T-helper 1 cell treated with Interleukin-12 subunit alpha and Interleukin-12 subunit beta and Interleukin-4 antibody, amounts not matched to agents 30 μg/mL and 1 μg/mL, for 36 hours (primary cell): ENCODE results near the gene PTPRM.

Experiments
- H3K27ac Mint-ChIP-seq: one replicate; pipeline ENCODE4 v1.8.0; 2021; ENCODE audit warnings: mild to moderate bottlenecking, mixed read lengths
- H3K27me3 Mint-ChIP-seq: one replicate; pipeline ENCODE4 v1.8.0; 2021; ENCODE audit warnings: low read depth, mixed read lengths
- H3K36me3 Mint-ChIP-seq: one replicate; pipeline ENCODE4 v1.8.0; 2021; ENCODE audit warnings: low read depth, mixed read lengths
- H3K4me1 Mint-ChIP-seq: one replicate; pipeline ENCODE4 v1.8.0; 2021; ENCODE audit warnings: low read depth, mixed read lengths
- H3K4me3 Mint-ChIP-seq: one replicate; pipeline ENCODE4 v1.8.0; 2021; ENCODE audit warnings: mild to moderate bottlenecking, moderate library complexity, mixed read lengths
- H3K9me3 Mint-ChIP-seq: one replicate; pipeline ENCODE4 v1.8.0; 2021; ENCODE audit warnings: mixed read lengths

Gene PTPRM

DNA sequence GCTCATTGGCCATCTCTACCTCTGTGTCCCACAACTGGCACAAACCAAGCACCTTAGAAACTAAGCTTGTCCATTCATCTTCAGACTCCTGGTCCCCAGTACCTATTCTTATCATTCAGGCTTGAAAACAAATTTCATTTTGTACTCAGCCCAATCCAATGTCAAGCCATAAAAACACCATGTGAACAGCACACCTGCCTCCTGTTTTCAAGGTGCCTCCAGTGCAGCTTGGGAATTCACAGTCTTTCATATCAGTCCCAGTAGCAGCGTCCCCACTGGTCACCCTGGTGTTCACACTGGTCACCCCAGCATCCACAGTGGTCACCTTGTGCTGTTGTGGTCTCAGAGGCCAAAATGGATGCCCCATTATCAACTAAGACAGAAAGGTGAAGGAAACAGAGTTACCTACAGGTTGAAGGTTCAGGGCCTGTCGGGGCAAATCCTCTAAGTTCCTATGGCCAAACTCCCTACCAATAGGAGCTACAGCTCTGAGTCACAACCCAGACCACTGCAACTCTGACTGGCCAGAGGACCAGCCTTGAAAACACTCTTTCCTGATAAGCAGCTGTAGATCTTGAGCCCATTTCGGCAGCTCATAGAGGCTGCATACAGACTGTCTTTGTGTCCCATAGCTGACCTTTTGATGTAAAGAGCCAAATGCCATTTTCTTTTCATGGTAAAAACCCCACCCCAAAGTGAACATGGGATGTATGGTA lies 782.6 kb downstream of the PTPRM start:
- Mint-ChIP-seq H3K9me3 (no peaks in the 10 kb centered on the region), H3K4me1 (no peaks in the 10 kb centered on the region), H3K4me3 (no peak overlapping the region), H3K36me3 (no peaks in the 10 kb centered on the region), H3K27me3 (no peaks in the 10 kb centered on the region), H3K27ac (no peak overlapping the region)

- H3K27ac Mint-ChIP-seq: no peak overlapping the region
- no peak overlapping the region for H3K4me3 Mint-ChIP-seq
- no peaks in the 10 kb centered on the region for H3K9me3 Mint-ChIP-seq
- no peaks in the 10 kb centered on the region for H3K36me3 Mint-ChIP-seq
- H3K4me1 Mint-ChIP-seq: no peaks in the 10 kb centered on the region
- no peaks in the 10 kb centered on the region for H3K27me3 Mint-ChIP-seq
These were observed 783.5 kb downstream of the PTPRM start for GRCh38 chr18:8350628-8351027.

DNA sequence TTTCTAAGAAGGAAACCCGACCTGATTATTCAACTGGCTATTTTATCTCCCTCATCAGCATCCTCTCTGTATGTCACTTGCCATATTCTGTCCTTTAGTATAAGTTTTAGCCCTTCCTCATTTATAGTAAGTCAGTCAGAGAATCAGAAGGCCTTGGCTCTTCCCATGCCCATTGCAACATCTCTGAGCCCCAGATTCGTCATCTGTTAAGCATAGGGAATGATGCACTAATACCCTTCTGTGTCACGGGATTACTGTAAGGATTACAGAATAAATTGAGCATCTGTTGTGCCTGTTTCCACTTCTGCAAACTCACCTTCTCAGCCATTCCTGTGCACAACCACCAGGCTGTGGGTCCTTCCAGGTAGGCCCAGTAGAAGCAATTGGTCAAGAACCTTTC lies 784.0 kb downstream of the PTPRM start:
- Mint-ChIP-seq H3K9me3 (no peaks in the 10 kb centered on the region), H3K4me3 (no peak overlapping the region), H3K4me1 (no peaks in the 10 kb centered on the region), H3K27ac (no peak overlapping the region), H3K36me3 (no peaks in the 10 kb centered on the region), H3K27me3 (no peaks in the 10 kb centered on the region)

DNA sequence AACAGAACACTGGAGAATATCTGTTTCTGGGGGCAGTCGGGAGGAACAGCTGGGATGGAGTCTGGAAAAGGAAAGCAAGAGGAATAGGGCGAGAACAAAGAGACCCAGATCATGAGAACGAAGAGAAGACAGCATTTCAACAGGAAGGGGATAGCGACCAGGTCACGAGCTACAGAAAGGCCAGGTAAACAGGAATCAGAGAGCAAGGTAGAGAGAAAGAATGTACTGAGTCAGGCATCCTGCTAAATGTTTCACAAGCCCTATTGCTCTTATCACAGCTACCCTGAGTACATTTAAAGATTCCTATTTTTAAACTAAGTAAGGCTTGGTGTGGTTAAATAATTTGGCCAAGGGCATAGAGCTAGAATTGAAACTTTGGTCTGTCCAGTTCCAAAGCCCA lies 787.2 kb downstream of the PTPRM start:
- Mint-ChIP-seq H3K9me3 (no peaks in the 10 kb centered on the region), H3K27me3 (no peaks in the 10 kb centered on the region), H3K4me3 (no peak overlapping the region), H3K27ac (no peak overlapping the region), H3K4me1 (no peaks in the 10 kb centered on the region), H3K36me3 (no peaks in the 10 kb centered on the region)

DNA sequence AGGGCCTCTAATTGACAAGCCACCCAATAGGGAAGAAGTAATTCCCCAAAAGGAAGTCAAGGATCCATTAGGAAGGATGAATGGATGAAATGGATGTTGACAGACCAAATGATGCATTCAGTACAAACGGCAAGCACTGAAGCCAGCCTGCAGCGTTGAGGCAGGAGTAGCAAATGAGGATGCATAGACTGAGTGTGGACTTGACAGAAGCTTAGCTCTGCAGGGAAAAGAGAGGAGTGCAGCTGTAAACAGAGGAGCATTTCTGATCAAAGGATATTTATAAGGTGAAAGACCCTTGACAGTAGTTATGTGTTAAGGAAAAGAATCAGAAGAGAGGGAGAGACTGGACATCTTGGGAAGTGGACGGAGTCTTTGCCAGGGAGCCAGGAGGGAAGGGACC lies 788.9 kb downstream of the PTPRM start:
- no peaks in the 10 kb centered on the region for H3K27me3 Mint-ChIP-seq
- H3K9me3 Mint-ChIP-seq: no peaks in the 10 kb centered on the region
- no peak overlapping the region for H3K4me3 Mint-ChIP-seq
- H3K36me3 Mint-ChIP-seq: no peaks in the 10 kb centered on the region
- H3K27ac Mint-ChIP-seq: no peak overlapping the region
- H3K4me1 Mint-ChIP-seq: no peaks in the 10 kb centered on the region

DNA sequence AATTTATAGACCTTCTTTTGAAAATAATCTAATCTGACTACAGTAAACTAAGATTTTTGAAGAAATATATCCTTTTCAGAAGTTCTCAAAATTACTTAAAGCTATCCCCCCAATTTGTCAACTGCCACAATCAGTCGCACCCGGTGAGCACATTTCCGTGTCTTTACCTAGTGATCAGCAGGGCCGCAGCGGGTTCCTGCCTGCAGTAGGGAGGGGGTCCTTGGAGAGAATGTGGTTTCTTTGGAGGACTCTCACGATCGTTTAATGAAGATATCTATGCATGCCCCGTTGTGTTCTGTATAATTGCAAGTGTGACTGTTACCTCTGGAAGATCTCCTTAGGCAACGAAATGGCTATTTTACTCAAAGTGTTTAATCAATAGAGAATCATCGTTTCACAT lies 790.2 kb downstream of the PTPRM start:
- H3K27ac Mint-ChIP-seq: no peak overlapping the region
- no peaks in the 10 kb centered on the region for H3K27me3 Mint-ChIP-seq
- no peaks in the 10 kb centered on the region for H3K36me3 Mint-ChIP-seq
- H3K4me1 Mint-ChIP-seq: no peaks in the 10 kb centered on the region
- H3K4me3 Mint-ChIP-seq: no peak overlapping the region
- H3K9me3 Mint-ChIP-seq: no peaks in the 10 kb centered on the region

DNA sequence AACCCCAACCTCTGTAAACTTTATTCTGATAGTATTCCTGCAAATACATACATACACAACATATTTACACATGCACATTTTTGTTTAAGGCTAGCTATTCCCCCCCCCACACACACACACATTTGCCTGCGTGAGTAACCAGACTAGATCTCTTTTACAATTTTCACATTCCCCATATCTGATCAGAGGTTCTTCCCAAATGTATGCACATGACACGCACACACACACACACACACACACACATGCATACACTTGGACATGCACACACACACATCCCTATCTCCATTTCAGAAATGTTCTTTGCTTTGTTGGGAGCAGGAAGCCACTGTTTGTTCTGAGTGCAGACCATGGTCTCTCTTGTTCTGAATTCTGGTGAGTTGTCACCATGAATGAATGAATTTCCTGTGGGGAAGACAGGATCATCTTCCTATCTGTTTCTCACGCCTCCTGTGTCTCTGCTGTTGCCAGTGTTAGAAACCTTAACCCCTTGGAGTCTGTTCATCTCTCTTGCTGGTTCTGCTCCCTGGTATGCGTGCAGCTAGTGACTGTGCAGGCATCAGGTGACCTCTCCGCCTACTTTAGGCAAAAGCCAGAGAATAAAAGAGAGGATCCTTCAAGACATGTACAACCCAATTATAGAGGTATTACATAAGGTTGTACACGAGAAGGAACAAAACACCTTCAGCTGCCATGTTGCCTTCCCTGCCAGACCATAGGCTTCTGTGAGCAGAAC lies 791.1 kb downstream of the PTPRM start:
- no peaks in the 10 kb centered on the region for H3K4me1 Mint-ChIP-seq
- H3K4me3 Mint-ChIP-seq: no peak overlapping the region
- no peaks in the 10 kb centered on the region for H3K27me3 Mint-ChIP-seq
- no peak overlapping the region for H3K27ac Mint-ChIP-seq
- no peaks in the 10 kb centered on the region for H3K36me3 Mint-ChIP-seq
- no peaks in the 10 kb centered on the region for H3K9me3 Mint-ChIP-seq

DNA sequence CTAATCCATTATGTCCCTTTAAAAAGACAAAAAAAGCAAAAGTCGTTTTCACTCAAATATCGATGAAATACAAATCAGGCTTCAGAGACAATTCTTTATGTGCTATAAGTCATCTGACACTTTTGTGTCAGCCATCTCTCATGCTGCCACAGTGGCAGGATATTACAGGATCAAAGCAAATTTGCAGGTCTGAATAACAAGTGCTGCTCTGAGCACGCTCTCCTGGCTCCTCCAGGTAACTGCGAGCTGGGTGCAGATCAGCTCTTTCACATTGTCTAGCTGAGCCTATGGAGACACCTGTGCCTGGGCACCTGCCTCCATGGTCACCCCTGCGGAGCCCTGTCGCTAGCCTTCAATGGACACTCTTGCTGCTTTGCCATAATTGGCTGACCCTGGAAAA lies 792.0 kb downstream of the PTPRM start:
- Mint-ChIP-seq H3K27me3 (no peaks in the 10 kb centered on the region), H3K9me3 (no peaks in the 10 kb centered on the region), H3K27ac (no peak overlapping the region)

GRCh38 chr18:8359481-8359880 lies 792.4 kb downstream of the PTPRM start:
- Mint-ChIP-seq H3K9me3 (no peaks in the 10 kb centered on the region), H3K36me3 (no peaks in the 10 kb centered on the region), H3K27me3 (no peaks in the 10 kb centered on the region), H3K4me1 (no peaks in the 10 kb centered on the region), H3K27ac (no peak overlapping the region), H3K4me3 (no peak overlapping the region)

More for the DNA sequence above, 792.0 kb downstream of the PTPRM start:
- H3K4me1 Mint-ChIP-seq: no peaks in the 10 kb centered on the region
- no peaks in the 10 kb centered on the region for H3K36me3 Mint-ChIP-seq
- H3K4me3 Mint-ChIP-seq: no peak overlapping the region

- Mint-ChIP-seq H3K36me3 (no peaks in the 10 kb centered on the region), H3K4me1 (no peaks in the 10 kb centered on the region), H3K4me3 (no peak overlapping the region), H3K9me3 (no peaks in the 10 kb centered on the region), H3K27me3 (peaks cover 4% of the 10 kb centered on the region), H3K27ac (no peak overlapping the region)
These were observed 794.9 kb downstream of the PTPRM start for GRCh38 chr18:8361941-8362471.

DNA sequence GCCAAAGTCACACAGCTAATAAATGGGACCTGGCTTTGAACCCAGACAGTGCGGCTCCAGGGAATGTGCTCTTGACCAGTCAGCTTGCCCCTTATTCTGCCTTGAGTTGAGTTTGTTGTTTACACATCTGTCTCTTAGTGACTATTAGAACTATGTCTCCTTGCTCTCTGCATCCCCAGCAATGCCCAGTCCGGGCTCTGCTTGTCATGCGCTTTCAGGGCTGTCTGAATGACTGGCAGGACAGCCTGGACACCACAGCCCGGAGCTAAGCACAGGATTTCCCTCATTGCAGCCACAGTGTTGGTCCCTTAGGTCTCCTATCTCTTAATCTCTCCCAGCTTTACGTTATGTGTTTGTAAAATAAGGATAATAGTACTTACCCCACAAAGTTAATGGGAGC lies 795.7 kb downstream of the PTPRM start:
- Mint-ChIP-seq H3K27me3 (peaks cover 7% of the 10 kb centered on the region), H3K36me3 (no peaks in the 10 kb centered on the region), H3K27ac (no peak overlapping the region), H3K4me1 (no peaks in the 10 kb centered on the region), H3K9me3 (no peaks in the 10 kb centered on the region), H3K4me3 (no peak overlapping the region)

DNA sequence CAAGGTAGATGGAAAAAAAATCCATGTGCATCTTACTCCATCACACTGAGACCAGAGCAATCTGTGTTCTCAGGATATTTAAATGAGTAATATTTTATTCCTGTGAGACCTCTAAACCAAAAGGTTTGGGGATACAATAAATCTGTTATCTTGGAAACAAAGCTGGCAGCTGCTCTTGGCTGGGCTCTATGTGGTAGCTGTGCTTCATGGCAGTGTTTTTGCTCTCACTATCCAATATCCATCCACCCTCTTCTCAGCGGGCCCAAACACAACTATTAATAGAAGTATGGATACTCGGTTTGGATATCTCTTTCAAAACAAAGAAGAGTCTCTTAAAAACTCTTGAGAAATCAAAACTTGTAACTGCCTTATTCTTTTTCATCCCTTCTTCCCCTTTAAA lies 797.3 kb downstream of the PTPRM start:
- Mint-ChIP-seq H3K27ac (no peak overlapping the region), H3K36me3 (no peaks in the 10 kb centered on the region), H3K4me1 (no peaks in the 10 kb centered on the region), H3K9me3 (no peaks in the 10 kb centered on the region), H3K4me3 (no peak overlapping the region), H3K27me3 (peaks cover 21% of the 10 kb centered on the region)

DNA sequence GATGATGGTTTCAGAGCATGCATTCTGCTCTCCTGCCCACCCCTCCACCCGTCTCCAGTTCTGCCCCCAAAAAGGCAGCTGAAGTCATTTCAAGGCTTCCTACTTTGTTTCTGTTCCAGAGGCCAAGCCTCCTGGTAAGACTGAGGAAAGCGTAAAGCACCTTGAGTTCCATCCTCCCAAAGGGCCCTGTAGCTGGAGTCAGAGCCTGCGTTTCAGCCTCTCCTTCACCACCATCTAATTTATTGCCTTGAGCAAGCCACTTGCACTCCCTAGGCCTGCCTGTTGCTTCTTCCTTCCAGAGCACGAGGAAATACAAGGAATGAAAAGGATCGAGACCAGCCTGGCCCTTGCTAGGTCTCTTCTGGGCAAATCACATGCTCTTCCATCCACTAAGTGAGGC lies 797.9 kb downstream of the PTPRM start:
- no peak overlapping the region for H3K27ac Mint-ChIP-seq
- H3K9me3 Mint-ChIP-seq: no peaks in the 10 kb centered on the region
- no peak overlapping the region for H3K4me3 Mint-ChIP-seq
- no peaks in the 10 kb centered on the region for H3K4me1 Mint-ChIP-seq
- peaks cover 21% of the 10 kb centered on the region for H3K27me3 Mint-ChIP-seq
- H3K36me3 Mint-ChIP-seq: no peaks in the 10 kb centered on the region

GRCh38 chr18:8365528-8365927 lies 798.4 kb downstream of the PTPRM start:
- Mint-ChIP-seq H3K9me3 (no peaks in the 10 kb centered on the region), H3K27me3 (peaks cover 21% of the 10 kb centered on the region), H3K36me3 (no peaks in the 10 kb centered on the region), H3K4me1 (no peaks in the 10 kb centered on the region), H3K4me3 (no peak overlapping the region), H3K27ac (no peak overlapping the region)

DNA sequence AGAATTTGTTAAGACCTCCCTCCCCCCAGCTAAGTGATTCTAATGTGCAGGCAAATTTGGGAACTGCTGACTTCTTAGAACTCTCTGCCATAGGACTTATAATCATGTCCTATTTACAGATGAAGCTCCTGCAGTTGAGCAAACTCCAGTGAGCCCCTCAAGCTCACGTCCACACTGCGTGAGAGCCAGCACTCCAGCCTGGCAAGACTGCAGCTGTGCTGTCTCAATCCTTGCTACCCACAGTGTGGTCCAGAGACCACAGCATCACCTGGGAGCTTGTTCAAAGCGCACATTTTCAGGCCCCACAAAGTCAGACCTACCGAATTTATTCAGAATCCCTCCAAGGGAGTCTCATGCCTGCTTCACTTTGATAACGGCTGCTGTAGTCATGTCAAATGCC lies 799.0 kb downstream of the PTPRM start:
- Mint-ChIP-seq H3K36me3 (no peaks in the 10 kb centered on the region), H3K4me1 (no peaks in the 10 kb centered on the region), H3K9me3 (no peaks in the 10 kb centered on the region), H3K4me3 (no peak overlapping the region), H3K27me3 (peaks cover 21% of the 10 kb centered on the region), H3K27ac (no peak overlapping the region)
